Measurements from ENCODE around the gene TMEM269. TPM values are rescaled to one million over a fixed set of nuclear protein-coding genes. Genes with fewer than 3 reads are reported as not detected.
A peak's percentile ranks its signal among the peaks of the same experiment; 100 is the strongest.

The TMEM269 gene
- total RNA-seq, 3 donors from 2014 or later, result under 0.01 to 0.59 (median 0.16) TPM

- no peaks in the 10 kb centered on the region for H3K9me3 ChIP-seq
- H3K27ac ChIP-seq, result no peak overlapping the region
- intact Hi-C loops (cut with DNase I; ENCODE audit: low total_unique reads), result no loop called here
- no peak overlapping the region for H3K4me3 ChIP-seq
- H3K27me3 ChIP-seq, result no peaks in the 10 kb centered on the region
- no peaks in the 10 kb centered on the region for H3K4me1 ChIP-seq
- TF ChIP-seq CTCF (IDR thresholded peaks at IDR 0.05) (peak; percentile 20 to 72 (median 61)), POLR2A (IDR thresholded peaks at IDR 0.05) (no peak), POLR2AphosphoS5 (IDR thresholded peaks at IDR 0.05) (no peak)
- DNase-seq (ENCODE audit: low spot score in 2 of 2), result no peak
- peaks cover 2% of the 10 kb centered on the region for H3K36me3 ChIP-seq
These were observed 27.6 kb upstream of the TMEM269 start for GRCh38 chr1:42756956-42757891.

- no peak for TF ChIP-seq CTCF (IDR thresholded peaks at IDR 0.05)
- TF ChIP-seq POLR2AphosphoS5 (IDR thresholded peaks at IDR 0.05), result no peak
- no peak for TF ChIP-seq POLR2A (IDR thresholded peaks at IDR 0.05)
- Histone ChIP-seq H3K27ac (no peak overlapping the region), H3K4me3 (no peak overlapping the region), H3K36me3 (no peaks in the 10 kb centered on the region), H3K9me3 (no peaks in the 10 kb centered on the region), H3K27me3 (no peaks in the 10 kb centered on the region), H3K4me1 (no peaks in the 10 kb centered on the region)
- DNase-seq (ENCODE audit: low spot score in 2 of 2), result no peak
- intact Hi-C loops (cut with DNase I; ENCODE audit: low total_unique reads), result no loop called here
These were observed 26.9 kb upstream of the TMEM269 start for GRCh38 chr1:42757892-42758275.

GRCh38 chr1:42758641-42759040 is 26.1 kb upstream of the TMEM269 start:
- Histone ChIP-seq H3K27ac (no peak overlapping the region), H3K4me1 (no peaks in the 10 kb centered on the region), H3K27me3 (no peaks in the 10 kb centered on the region), H3K9me3 (no peaks in the 10 kb centered on the region), H3K36me3 (no peaks in the 10 kb centered on the region), H3K4me3 (no peak overlapping the region)
- TF ChIP-seq POLR2A (IDR thresholded peaks at IDR 0.05) (no peak), CTCF (IDR thresholded peaks at IDR 0.05) (no peak), POLR2AphosphoS5 (IDR thresholded peaks at IDR 0.05) (no peak)
- intact Hi-C loops (cut with DNase I; ENCODE audit: low total_unique reads), result no loop called here
- DNase-seq (ENCODE audit: low spot score in 2 of 2), result no peak

- intact Hi-C loops (cut with DNase I; ENCODE audit: low total_unique reads), result no loop called here
- Histone ChIP-seq H3K27me3 (no peaks in the 10 kb centered on the region), H3K4me3 (no peak overlapping the region), H3K36me3 (no peaks in the 10 kb centered on the region), H3K4me1 (no peaks in the 10 kb centered on the region), H3K9me3 (no peaks in the 10 kb centered on the region), H3K27ac (no peak overlapping the region)
- TF ChIP-seq CTCF (IDR thresholded peaks at IDR 0.05), result no peak
- no peak for DNase-seq (ENCODE audit: low spot score in 2 of 2)
These were observed 25.7 kb upstream of the TMEM269 start for GRCh38 chr1:42759114-42759513.

GRCh38 chr1:42761567-42761966 is 23.2 kb upstream of the TMEM269 start:
- intact Hi-C loops (cut with DNase I; ENCODE audit: low total_unique reads), result no loop called here
- H3K27ac ChIP-seq, result no peak overlapping the region
- H3K4me3 ChIP-seq, result no peak overlapping the region
- no peaks in the 10 kb centered on the region for H3K36me3 ChIP-seq
- no peak for TF ChIP-seq POLR2AphosphoS5 (IDR thresholded peaks at IDR 0.05)
- TF ChIP-seq CTCF (IDR thresholded peaks at IDR 0.05), result no peak
- peaks cover 0 to 5% of the 10 kb centered on the region in 2 donors for H3K4me1 ChIP-seq
- no peaks in the 10 kb centered on the region for H3K27me3 ChIP-seq
- H3K9me3 ChIP-seq, result no peaks in the 10 kb centered on the region
- DNase-seq (ENCODE audit: low spot score in 2 of 2), result no peak

Measured in breast epithelium (tissue), 4 donors.